ENCODE data around the gene PLCB3. TPM values are rescaled to one million over a fixed set of nuclear protein-coding genes. Genes with fewer than 3 reads are reported as not detected.

The PLCB3 gene
- total RNA-seq, 1 donor from 2014 or later = 9.4 TPM

DNA sequence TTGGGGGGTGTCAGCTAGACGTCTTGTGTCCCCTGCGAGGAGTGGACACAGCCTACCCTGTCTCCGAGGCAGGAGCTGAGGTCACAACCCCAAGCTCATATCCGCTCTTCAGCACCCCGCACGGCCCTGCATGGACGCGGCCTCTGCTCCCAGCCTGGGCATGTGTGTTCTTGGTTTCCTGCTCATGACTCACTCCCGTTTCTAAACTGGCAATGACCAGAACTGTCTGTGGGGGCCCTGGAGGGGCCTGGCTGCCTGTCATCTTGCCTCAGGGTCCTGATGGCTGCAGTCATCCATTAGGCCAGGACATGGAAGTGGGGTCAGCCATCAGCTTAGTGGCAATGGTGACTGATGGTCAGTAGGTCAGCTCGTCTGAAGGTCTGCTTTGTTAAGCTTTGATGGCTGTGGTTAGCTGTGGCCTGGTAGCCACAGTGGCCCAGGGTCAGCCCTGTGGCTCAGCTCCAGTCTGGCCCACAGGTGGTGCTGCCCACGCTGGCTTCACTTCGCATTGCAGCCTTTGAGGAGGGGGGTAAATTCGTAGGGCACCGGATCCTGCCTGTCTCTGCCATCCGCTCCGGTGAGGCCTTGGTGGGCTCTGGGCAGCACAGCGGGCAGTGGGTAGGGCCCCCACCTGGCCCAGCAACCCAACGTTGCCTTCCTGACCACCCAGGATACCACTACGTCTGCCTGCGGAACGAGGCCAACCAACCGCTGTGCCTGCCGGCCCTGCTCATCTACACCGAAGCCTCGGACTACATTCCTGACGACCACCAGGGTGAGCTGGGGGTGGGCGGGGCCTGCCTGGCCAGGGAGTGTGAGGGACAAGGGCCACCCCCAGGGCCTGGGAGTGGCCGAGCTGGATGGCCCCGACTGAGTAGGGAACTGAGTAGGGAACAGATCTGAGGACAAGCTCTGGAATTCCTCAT lies 12.0 kb downstream of the PLCB3 start:
- peaks cover 38 to 53% (median 46%) of the 10 kb centered on the region in 3 donors for H3K36me3 ChIP-seq (ENCODE audit: control insufficient read depth in 3 of 3, insufficient read depth in 3 of 3, low read length in 3 of 3)
- no peak overlapping the region for H3K9ac ChIP-seq (ENCODE audit: low read depth in 1 of 3, low read length in 3 of 3)
- H3K4me1 ChIP-seq (ENCODE audit: control insufficient read depth in 3 of 3, insufficient read depth in 3 of 3, low read length in 3 of 3) = peaks cover 7 to 14% (median 8%) of the 10 kb centered on the region in 3 donors
- H3K4me3 ChIP-seq (ENCODE audit: low read length in 3 of 3) = no peak overlapping the region
- no peak overlapping the region for H3K27ac ChIP-seq (ENCODE audit: low read depth, low read length)
- no peaks in the 10 kb centered on the region for H3K27me3 ChIP-seq (ENCODE audit: control insufficient read depth in 3 of 3, insufficient read depth in 3 of 3, low read length in 3 of 3)
- no peaks in the 10 kb centered on the region for H3K9me3 ChIP-seq (ENCODE audit: control insufficient read depth in 3 of 3, low read length in 3 of 3)

GRCh38 chr11:64263947-64264317 lies 12.6 kb downstream of the PLCB3 start:
- H3K4me1 ChIP-seq (ENCODE audit: control insufficient read depth in 3 of 3, insufficient read depth in 3 of 3, low read length in 3 of 3) = peaks cover 13 to 20% (median 14%) of the 10 kb centered on the region in 3 donors
- no peaks in the 10 kb centered on the region for H3K27me3 ChIP-seq (ENCODE audit: control insufficient read depth in 3 of 3, insufficient read depth in 3 of 3, low read length in 3 of 3)
- no peaks in the 10 kb centered on the region for H3K9me3 ChIP-seq (ENCODE audit: control insufficient read depth in 3 of 3, low read length in 3 of 3)
- no peak overlapping the region for H3K9ac ChIP-seq (ENCODE audit: low read depth in 1 of 3, low read length in 3 of 3)
- no peak overlapping the region for H3K4me3 ChIP-seq (ENCODE audit: low read length in 3 of 3)
- H3K27ac ChIP-seq (ENCODE audit: low read depth, low read length) = no peak overlapping the region
- H3K36me3 ChIP-seq (ENCODE audit: control insufficient read depth in 3 of 3, insufficient read depth in 3 of 3, low read length in 3 of 3) = peaks cover 33 to 47% (median 40%) of the 10 kb centered on the region in 3 donors

- Histone ChIP-seq H3K9ac (ENCODE audit: low read depth in 1 of 3, low read length in 3 of 3) (no peak overlapping the region), H3K4me1 (ENCODE audit: control insufficient read depth in 3 of 3, insufficient read depth in 3 of 3, low read length in 3 of 3) (peaks cover 16 to 23% (median 17%) of the 10 kb centered on the region in 3 donors), H3K27ac (ENCODE audit: low read depth, low read length) (no peak overlapping the region), H3K27me3 (ENCODE audit: control insufficient read depth in 3 of 3, insufficient read depth in 3 of 3, low read length in 3 of 3) (no peaks in the 10 kb centered on the region), H3K9me3 (ENCODE audit: control insufficient read depth in 3 of 3, low read length in 3 of 3) (no peaks in the 10 kb centered on the region), H3K4me3 (ENCODE audit: low read length in 3 of 3) (no peak overlapping the region), H3K36me3 (ENCODE audit: control insufficient read depth in 3 of 3, insufficient read depth in 3 of 3, low read length in 3 of 3) (peaks cover 30 to 45% (median 36%) of the 10 kb centered on the region in 3 donors)
These were observed 13.1 kb downstream of the PLCB3 start for GRCh38 chr11:64264371-64264852.

GRCh38 chr11:64265176-64266160 lies 14.1 kb downstream of the PLCB3 start:
- Histone ChIP-seq H3K36me3 (ENCODE audit: control insufficient read depth in 3 of 3, insufficient read depth in 3 of 3, low read length in 3 of 3) (peaks cover 22 to 36% (median 32%) of the 10 kb centered on the region in 3 donors), H3K9ac (ENCODE audit: low read depth in 1 of 3, low read length in 3 of 3) (no peak overlapping the region), H3K27me3 (ENCODE audit: control insufficient read depth in 3 of 3, insufficient read depth in 3 of 3, low read length in 3 of 3) (no peaks in the 10 kb centered on the region), H3K4me1 (ENCODE audit: control insufficient read depth in 3 of 3, insufficient read depth in 3 of 3, low read length in 3 of 3) (peaks cover 16 to 26% (median 19%) of the 10 kb centered on the region in 3 donors), H3K27ac (ENCODE audit: low read depth, low read length) (no peak overlapping the region), H3K4me3 (ENCODE audit: low read length in 3 of 3) (no peak overlapping the region), H3K9me3 (ENCODE audit: control insufficient read depth in 3 of 3, low read length in 3 of 3) (no peaks in the 10 kb centered on the region)

- H3K9ac ChIP-seq (ENCODE audit: low read depth in 1 of 3, low read length in 3 of 3) = no peak overlapping the region
- H3K4me3 ChIP-seq (ENCODE audit: low read length in 3 of 3) = no peak overlapping the region
- H3K27ac ChIP-seq (ENCODE audit: low read depth, low read length) = no peak overlapping the region
- peaks cover 19 to 34% (median 30%) of the 10 kb centered on the region in 3 donors for H3K36me3 ChIP-seq (ENCODE audit: control insufficient read depth in 3 of 3, insufficient read depth in 3 of 3, low read length in 3 of 3)
- H3K27me3 ChIP-seq (ENCODE audit: control insufficient read depth in 3 of 3, insufficient read depth in 3 of 3, low read length in 3 of 3) = no peaks in the 10 kb centered on the region
- no peaks in the 10 kb centered on the region for H3K9me3 ChIP-seq (ENCODE audit: control insufficient read depth in 3 of 3, low read length in 3 of 3)
- H3K4me1 ChIP-seq (ENCODE audit: control insufficient read depth in 3 of 3, insufficient read depth in 3 of 3, low read length in 3 of 3) = peaks cover 16 to 26% (median 21%) of the 10 kb centered on the region in 3 donors
These were observed 15.0 kb downstream of the PLCB3 start for GRCh38 chr11:64266339-64266738.

DNA sequence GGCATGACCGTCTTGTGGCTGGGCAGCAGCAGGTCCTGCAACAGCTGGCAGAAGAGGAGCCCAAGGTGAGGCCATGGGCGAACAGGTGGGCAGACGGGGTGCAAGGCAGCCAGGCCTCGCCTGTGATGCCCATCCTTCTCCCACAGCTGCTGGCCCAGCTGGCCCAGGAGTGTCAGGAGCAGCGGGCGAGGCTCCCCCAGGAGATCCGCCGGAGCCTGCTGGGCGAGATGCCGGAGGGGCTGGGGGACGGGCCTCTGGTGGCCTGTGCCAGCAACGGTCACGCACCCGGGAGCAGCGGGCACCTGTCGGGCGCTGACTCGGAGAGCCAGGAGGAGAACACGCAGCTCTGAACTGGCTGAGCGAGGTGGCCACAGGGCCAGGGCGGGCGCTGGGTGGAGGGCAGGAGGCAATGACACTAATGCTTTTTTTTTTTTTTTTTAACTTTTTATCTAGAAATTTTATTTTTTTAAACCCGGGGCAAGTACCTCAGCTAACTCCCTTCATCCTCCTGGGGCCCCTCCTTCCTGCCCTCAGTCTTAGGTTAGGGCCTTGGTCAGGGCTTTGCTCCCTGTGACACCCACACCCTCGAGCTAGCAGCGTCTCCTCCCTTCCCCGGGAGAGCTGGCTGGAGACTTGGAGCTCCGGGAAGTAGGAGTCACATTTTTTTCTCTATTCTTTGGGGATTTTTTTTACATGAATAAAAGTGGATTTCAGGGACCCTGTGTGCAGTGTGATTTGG lies 16.0 kb downstream of the PLCB3 start:
- Histone ChIP-seq H3K9me3 (ENCODE audit: control insufficient read depth in 3 of 3, low read length in 3 of 3) (no peaks in the 10 kb centered on the region), H3K9ac (ENCODE audit: low read depth in 1 of 3, low read length in 3 of 3) (peak overlapping the region; percentile 33 to 91 (median 38)), H3K4me3 (ENCODE audit: low read length in 3 of 3) (no peak overlapping the region), H3K27me3 (ENCODE audit: control insufficient read depth in 3 of 3, insufficient read depth in 3 of 3, low read length in 3 of 3) (no peaks in the 10 kb centered on the region), H3K36me3 (ENCODE audit: control insufficient read depth in 3 of 3, insufficient read depth in 3 of 3, low read length in 3 of 3) (peaks cover 19 to 28% (median 27%) of the 10 kb centered on the region in 3 donors), H3K4me1 (ENCODE audit: control insufficient read depth in 3 of 3, insufficient read depth in 3 of 3, low read length in 3 of 3) (peaks cover 23 to 32% (median 31%) of the 10 kb centered on the region in 3 donors), H3K27ac (ENCODE audit: low read depth, low read length) (peak overlapping the region; percentile 96)

DNA sequence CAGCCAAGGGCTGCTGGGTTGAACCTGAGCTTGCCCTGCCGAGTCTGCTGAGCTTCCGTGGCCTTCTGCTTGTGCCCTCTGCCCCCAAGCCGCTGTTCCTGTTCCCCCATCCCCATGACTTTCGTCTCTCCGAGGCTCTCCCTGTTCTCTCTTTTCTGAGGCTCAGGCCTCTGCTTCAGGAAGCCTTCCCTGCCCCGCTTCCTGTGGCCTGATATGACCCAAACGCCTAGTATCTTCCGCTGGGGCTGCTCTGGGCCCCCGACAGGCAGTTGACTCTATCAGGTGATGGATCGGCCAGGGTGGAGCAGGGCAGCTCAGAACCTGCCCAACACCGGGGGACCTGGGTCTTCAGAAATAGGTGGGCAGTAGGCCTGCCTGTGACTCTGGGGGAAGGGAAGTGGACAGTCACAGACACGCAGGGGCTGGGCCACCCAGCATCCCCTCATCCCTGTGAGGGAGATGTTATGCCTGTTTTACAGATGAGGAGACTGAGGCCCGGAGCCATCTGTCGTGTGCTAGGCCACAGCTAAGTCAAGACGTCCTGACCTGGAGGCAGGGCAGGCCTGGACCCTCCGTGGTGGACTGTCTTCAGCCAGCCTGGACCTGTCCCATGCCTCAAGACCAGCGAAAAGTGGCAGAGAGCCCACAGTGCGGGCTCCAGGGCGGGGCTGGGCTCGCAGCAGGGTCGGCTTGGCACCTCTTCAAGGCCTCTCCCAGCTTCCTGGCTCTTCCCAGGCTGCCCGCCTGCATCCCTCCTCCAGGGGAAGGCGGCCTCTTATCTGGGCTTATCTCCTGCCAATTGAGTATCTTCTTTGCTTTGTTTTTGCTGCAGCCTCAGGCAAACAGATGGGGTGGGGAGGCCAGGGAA lies 16.9 kb downstream of the PLCB3 start:
- peaks cover 13 to 23% (median 19%) of the 10 kb centered on the region in 3 donors for H3K36me3 ChIP-seq (ENCODE audit: control insufficient read depth in 3 of 3, insufficient read depth in 3 of 3, low read length in 3 of 3)
- peak overlapping the region; percentile 78 to 84 (median 80) for H3K4me3 ChIP-seq (ENCODE audit: low read length in 3 of 3)
- H3K27me3 ChIP-seq (ENCODE audit: control insufficient read depth in 3 of 3, insufficient read depth in 3 of 3, low read length in 3 of 3) = no peaks in the 10 kb centered on the region
- peak overlapping the region; percentile 87 to 91 (median 90) for H3K9ac ChIP-seq (ENCODE audit: low read depth in 1 of 3, low read length in 3 of 3)
- peak overlapping the region; percentile 96 for H3K27ac ChIP-seq (ENCODE audit: low read depth, low read length)
- peaks cover 24 to 34% (median 32%) of the 10 kb centered on the region in 3 donors for H3K4me1 ChIP-seq (ENCODE audit: control insufficient read depth in 3 of 3, insufficient read depth in 3 of 3, low read length in 3 of 3)
- no peaks in the 10 kb centered on the region for H3K9me3 ChIP-seq (ENCODE audit: control insufficient read depth in 3 of 3, low read length in 3 of 3)

DNA sequence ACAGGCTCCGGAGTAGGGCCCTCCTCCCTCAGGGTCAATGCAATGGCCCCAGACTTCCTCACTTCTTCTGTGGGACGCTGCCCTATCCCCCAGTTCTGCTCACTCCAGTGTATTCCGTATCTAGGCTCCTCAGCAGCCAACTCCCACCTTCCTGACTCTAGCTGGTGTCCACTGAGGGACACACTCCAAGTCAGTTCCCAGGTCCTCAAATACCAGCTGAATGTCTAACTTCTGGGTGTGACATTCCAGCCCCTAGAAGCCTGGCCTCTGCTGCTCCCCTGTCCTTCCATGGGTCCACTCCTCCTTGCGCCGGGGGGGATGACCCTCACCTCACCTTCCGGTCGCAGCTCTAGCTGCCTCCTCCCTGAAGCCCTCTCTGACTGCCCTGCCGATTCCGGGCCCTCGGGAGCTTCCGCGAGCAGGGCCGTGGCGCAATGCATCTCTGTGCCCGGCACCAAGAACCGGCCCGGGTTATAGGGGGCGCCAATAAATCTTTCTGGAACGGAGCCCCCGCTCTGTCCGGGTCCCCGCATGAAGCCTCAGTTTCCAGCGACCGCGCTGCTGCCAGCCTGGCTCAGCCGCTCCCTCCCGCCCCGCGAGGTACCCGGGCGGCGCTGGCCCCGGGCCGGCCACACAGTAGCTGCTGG lies 17.7 kb downstream of the PLCB3 start:
- peak overlapping the region; percentile 78 to 84 (median 80) for H3K4me3 ChIP-seq (ENCODE audit: low read length in 3 of 3)
- peak overlapping the region; percentile 87 to 91 (median 90) for H3K9ac ChIP-seq (ENCODE audit: low read depth in 1 of 3, low read length in 3 of 3)
- peak overlapping the region; percentile 96 for H3K27ac ChIP-seq (ENCODE audit: low read depth, low read length)
- H3K27me3 ChIP-seq (ENCODE audit: control insufficient read depth in 3 of 3, insufficient read depth in 3 of 3, low read length in 3 of 3) = no peaks in the 10 kb centered on the region
- peaks cover 9 to 19% (median 16%) of the 10 kb centered on the region in 3 donors for H3K36me3 ChIP-seq (ENCODE audit: control insufficient read depth in 3 of 3, insufficient read depth in 3 of 3, low read length in 3 of 3)
- H3K4me1 ChIP-seq (ENCODE audit: control insufficient read depth in 3 of 3, insufficient read depth in 3 of 3, low read length in 3 of 3) = peaks cover 24 to 34% (median 32%) of the 10 kb centered on the region in 3 donors
- no peaks in the 10 kb centered on the region for H3K9me3 ChIP-seq (ENCODE audit: control insufficient read depth in 3 of 3, low read length in 3 of 3)
